NCI-H2227 (cell line): ENCODE results near the gene SMTN.
"Not testable (repeated sequence)": the region's sequence is repeated elsewhere in the genome, so short reads cannot be mapped to it uniquely, and the experiment has no call there.

ENCODE experiments used
- DNase-seq: peaks from one replicate; lab custom pipeline; 2025; ENCODE audit not compliant: unreplicated experiment; lab: John Stamatoyannopoulos, UW

The SMTN gene

DNA sequence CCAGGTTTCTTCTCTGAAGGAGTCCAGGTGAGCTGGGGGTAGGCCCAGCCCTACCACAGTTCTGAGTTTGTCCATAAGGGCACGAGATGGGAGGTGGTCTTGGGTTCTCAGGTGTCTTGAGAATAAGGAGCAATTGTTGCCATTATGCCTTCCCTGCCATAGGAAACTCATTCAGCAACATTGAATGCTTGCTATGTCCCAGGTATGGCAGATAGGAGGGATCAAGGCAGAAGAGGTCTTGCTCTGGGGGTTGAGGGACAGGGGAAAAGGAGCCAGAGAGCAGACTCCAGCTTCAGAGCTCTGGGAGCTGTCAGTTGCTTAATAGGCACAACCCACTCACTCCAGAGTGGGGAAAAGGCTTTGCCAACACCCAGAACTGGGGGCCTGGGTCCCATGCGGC, 22.0 kb downstream of the SMTN start:
- DNase-seq, result no peak

DNA sequence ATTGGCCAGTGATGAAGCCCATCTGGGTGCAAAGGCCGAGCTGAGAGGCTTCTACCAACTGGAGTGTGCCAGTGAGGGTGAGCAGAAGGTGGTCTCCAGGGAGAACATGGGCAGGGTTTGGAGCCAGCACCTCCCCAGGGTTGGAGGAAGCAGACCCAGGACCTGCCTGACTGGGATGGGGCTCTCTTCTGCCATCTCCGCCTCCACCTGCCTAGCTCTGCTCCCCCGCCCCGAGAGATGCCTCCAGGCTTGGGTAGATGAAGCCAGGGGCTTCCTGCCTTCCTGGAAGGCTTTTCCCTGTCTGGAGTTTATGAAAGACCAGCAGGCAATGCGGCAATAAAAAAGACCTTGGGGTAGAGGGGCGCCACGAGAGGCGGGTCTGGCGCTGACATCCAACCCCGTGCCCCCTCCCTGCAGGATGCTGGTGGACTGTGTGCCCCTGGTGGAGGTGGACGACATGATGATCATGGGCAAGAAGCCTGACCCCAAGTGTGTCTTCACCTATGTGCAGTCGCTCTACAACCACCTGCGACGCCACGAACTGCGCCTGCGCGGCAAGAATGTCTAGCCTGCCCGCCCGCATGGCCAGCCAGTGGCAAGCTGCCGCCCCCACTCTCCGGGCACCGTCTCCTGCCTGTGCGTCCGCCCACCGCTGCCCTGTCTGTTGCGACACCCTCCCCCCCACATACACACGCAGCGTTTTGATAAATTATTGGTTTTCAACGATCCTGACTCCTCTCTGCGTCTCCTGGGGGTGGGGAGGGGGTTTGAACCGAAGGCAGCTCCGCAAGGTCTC, 23.0 kb downstream of the SMTN start:
- DNase-seq, result no peak

GRCh38 chr22:31104869-31105268, 23.8 kb downstream of the SMTN start:
- no peak for DNase-seq

GRCh38 chr22:31105282-31105929, 24.3 kb downstream of the SMTN start:
- DNase-seq, result no peak

- no peak for DNase-seq
These were observed 25.0 kb downstream of the SMTN start for GRCh38 chr22:31106001-31106571.

- no peak for DNase-seq
These were observed 25.6 kb downstream of the SMTN start for GRCh38 chr22:31106731-31107177.

DNA sequence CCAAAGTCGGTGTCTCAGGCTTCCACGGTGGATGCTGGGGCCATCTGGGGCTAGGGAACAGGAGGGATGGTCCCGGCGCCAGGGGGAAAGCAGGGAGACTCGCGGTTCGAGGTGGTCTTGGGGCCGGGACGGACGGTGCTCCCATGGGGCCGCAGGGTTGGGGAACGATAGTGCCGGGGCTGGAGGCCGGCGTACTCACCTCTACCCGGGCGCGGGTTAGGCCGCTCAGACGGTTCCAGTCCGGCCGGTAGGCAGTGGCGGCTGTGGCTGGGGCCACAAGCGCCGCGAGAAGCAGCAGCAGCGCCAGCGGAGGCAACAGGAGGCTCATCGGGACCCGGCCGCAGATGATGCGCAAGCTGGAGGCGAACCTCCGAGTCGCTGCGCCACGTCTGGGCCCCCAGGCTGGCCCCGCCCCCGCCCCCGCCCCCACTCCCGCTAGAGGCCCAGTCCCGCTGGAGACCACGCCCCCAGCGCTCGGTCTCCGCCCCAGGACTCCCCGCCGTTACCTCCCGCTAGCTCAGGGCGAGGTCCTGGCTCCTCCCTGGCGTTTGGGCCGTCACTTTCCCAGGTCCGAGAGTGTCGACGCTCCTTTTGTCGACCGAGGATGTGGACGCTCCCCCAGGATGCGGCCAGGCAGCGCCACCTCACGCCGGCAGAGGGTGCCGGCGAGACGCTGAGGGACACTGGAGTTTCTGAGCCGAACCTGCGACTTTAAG, 26.2 kb downstream of the SMTN start, which contains the start of gene SELENOM:
TSS of gene SELENOM (minus strand) at position 391 of the 716 bp plus-strand sequence. CDS start at position 328, 63 bp downstream.
- DNase-seq, result peak; percentile 93

- no peak for DNase-seq
These were observed 26.7 kb downstream of the SMTN start for GRCh38 chr22:31107894-31108218.

- not testable (repeated sequence) for DNase-seq
These were observed 31.5 kb downstream of the SMTN start for GRCh38 chr22:31112547-31113091.

- no peak for DNase-seq
These were observed 37.1 kb downstream of the SMTN start for GRCh38 chr22:31118046-31118820.

- DNase-seq, result no peak
These were observed 38.1 kb downstream of the SMTN start for GRCh38 chr22:31119026-31119717.

- DNase-seq, result no peak
These were observed 39.1 kb downstream of the SMTN start for GRCh38 chr22:31120230-31120629.

DNA sequence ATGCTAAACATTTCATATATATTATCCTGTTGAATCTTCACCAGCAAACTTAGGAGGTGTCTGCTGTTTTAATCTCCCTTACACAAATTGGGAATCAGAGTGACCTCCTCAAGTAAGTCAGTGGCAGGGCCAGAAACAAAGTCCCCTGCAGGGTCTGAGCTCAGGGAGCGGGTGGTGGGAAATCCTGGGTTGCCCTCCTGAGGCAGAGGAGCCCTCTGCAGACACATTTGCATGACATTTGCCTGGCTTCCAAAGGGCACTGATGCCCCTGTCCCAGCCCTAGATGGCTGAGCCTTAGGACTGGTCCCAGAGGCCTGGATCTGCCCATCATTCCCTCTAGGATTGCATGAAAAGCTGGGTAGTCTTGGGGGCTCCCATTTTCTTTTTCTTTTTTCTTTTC, 39.5 kb downstream of the SMTN start:
- DNase-seq, result no peak

DNA sequence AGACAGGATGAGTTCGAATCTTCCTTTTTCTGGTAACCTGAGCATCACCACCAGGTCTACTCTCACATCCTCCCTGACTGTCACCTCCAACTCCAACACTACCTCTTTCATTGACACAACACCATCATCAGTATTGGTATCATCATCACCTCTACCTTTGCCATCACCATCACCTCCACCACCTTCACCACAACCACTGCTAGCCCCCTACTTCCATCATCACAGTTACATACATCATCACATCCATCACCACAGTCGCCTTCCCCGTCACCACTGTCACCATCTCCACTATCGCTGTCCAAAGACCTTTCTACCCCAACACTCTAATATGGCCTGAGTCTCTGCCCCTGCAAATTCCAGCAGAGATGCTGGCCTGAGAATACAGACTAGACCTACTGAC, 40.3 kb downstream of the SMTN start:
- DNase-seq, result no peak

DNA sequence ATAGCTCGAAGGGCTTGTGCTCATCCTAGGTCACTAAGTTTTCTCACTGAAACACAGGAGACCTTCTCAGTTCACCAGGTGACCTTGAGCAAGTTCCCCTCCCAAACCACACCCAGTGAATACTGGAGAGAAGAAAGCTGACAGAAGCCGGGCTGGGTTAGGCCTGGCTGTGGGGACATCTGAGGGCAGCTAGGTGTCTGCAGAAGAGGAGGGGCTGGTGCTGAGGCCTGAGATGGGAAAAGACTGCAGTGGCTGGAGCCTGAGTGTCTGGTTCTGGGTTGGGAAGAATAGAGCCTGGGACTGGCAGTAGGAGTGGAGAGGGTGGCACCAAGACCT, 41.0 kb downstream of the SMTN start:
- no peak for DNase-seq

DNA sequence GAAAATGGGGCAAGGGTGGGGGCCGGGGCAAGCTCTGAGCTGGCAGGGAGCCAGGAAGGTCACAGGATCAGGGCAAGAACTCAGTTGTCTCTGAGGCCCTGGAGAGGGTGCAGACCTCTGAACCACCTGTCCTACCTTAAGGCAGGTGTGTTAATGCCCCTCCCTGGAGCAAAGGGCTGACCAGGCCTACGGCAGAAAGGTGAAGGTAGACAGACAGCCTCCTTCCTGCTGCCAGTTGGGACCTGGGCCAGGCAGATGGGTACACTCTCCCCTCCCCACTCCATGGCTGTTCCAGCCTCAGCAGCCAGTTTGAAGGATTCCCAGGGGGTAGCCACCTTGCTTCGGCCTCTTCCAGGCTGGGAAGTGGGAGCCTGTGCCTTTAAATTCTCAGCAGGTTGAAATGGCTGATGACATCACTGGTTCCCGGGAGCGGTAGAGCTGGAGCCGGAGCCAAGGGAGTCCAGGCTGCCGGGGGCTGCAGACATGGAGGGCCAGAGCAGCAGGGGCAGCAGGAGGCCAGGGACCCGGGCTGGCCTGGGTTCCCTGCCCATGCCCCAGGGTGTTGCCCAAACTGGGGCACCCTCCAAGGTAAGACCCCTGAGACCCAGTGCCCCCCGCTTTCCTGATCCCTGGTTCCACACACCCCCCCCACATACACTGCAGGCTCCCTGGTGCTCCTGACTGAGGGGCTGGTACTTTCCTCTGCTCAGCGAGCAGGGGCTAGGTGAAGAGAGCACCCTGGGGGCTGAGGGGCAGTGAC, 41.6 kb downstream of the SMTN start, which contains the start of gene INPP5J:
TSS of gene INPP5J (plus strand) at position 435 of the 760 bp plus-strand sequence. CDS start at position 484, 49 bp downstream.
- peak; percentile 65 for DNase-seq

DNA sequence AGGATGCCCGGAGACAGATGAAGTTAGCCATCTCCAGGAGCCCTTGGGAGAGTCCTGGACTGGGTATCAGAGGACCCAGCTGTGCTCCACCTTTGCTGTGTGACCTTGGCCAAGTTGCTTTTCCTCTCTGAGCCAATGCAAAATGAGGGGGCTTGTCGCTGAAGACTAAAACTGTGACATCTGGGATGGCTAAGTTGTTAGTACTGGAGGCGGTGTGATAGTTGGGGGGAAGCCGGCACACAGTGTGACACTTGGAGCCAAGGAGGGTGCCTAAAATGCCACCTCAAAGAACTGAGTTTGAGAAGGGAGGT, 42.1 kb downstream of the SMTN start:
- no peak for DNase-seq

DNA sequence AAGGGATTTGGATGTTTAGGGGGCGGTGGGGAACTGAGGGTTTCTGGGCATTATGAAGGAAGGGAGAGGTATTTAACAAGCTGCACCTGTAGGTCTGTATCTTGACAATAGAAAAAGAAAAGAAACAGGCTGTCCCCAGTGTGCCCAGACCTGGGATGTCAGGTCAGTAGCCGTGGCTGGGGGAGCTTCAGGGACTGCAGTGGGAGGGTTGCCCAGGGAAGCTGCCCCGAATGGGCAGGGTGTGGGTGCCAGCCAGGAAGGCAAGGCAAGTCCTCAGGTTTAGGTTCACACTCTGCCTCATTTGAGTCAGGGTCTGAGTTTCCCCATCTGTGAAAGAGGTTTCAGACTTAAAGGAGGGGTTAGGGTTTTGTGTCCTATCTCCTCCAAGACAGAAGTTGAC, 43.2 kb downstream of the SMTN start:
- no peak for DNase-seq

DNA sequence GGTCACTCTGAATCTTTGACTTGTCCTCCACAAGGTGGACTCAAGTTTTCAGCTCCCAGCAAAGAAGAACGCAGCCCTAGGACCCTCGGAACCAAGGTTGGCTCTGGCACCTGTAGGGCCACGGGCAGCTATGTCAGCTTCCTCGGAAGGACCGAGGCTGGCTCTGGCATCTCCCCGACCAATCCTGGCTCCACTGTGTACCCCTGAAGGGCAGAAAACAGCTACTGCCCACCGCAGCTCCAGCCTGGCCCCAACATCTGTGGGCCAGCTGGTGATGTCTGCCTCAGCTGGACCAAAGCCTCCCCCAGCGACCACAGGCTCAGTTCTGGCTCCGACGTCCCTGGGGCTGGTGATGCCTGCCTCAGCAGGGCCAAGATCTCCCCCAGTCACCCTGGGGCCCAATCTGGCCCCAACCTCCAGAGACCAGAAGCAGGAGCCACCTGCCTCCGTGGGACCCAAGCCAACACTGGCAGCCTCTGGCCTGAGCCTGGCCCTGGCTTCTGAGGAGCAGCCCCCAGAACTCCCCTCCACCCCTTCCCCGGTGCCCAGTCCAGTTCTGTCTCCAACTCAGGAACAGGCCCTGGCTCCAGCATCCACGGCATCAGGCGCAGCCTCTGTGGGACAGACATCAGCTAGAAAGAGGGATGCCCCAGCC, 43.8 kb downstream of the SMTN start:
- DNase-seq, result no peak
